ENCODE data around the gene CPT2. TPM values are rescaled to one million over a fixed set of nuclear protein-coding genes. Genes with fewer than 3 reads are reported as not detected.

Gene CPT2
- total and polyA plus RNA-seq, 2 of the 13 experiments (the other 11 are each of a cell fraction or from before 2014, with no cell fraction given): 12.6 to 14.6 TPM

DNA sequence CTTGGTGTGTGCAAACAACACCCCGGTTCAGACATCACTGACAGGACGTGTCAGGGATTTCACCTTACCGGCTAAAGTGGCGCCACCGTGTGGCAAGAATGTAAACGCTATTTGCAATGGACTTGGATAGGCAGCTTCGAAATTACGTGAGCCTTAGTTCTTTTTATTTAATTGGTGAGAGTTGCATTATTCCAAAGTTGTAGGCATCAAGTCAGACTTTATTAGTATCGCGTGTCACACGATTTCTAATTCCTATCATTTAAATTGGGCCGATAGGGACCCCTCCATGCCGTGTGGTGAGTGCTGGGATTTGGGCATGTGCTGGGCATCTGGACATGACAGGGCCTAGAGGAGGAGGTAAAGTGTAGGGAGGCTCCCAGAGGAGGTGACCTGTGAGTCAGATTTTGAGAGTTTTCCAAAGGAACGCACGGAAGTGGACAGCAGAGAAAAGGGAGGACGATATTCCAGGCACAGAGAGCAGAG is 14.5 kb upstream of the CPT2 start (continued):
- TF ChIP-seq, protein P1, sequence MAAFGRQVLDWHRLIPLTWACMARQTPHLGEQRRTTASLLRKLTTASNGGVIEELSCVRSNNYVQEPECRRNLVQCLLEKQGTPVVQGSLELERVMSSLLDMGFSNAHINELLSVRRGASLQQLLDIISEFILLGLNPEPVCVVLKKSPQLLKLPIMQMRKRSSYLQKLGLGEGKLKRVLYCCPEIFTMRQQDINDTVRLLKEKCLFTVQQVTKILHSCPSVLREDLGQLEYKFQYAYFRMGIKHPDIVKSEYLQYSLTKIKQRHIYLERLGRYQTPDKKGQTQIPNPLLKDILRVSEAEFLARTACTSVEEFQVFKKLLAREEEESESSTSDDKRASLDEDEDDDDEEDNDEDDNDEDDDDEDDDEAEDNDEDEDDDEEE (CRISPR knock-in tag; IDR thresholded peaks at IDR 0.05): 0 out of 2 replicates have a peak, but pooled peaks have one; percentile 67
- TF ChIP-seq SOX6 (IDR thresholded peaks at IDR 0.05): no peak
- TF ChIP-seq SOX6 (CRISPR knock-in tag; IDR thresholded peaks at IDR 0.05): 0 out of 2 replicates have a peak, but pooled peaks have one; percentile 31
- TF ChIP-seq BCL6 (CRISPR knock-in tag; IDR thresholded peaks at IDR 0.05): peak; percentile 26; the same call in 1 of the 2 replicates
- 0 out of 2 replicates have a peak, but pooled peaks have one; percentile 36 for TF ChIP-seq ZNF138 (CRISPR knock-in tag; IDR thresholded peaks at IDR 0.05; ENCODE audit: low read depth)
- TF ChIP-seq REXO4 (CRISPR knock-in tag; IDR thresholded peaks at IDR 0.05; ENCODE audit: borderline replicate concordance): no peak
- TF ChIP-seq, protein P2, sequence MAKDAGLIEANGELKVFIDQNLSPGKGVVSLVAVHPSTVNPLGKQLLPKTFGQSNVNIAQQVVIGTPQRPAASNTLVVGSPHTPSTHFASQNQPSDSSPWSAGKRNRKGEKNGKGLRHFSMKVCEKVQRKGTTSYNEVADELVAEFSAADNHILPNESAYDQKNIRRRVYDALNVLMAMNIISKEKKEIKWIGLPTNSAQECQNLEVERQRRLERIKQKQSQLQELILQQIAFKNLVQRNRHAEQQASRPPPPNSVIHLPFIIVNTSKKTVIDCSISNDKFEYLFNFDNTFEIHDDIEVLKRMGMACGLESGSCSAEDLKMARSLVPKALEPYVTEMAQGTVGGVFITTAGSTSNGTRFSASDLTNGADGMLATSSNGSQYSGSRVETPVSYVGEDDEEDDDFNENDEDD (CRISPR knock-in tag; IDR thresholded peaks at IDR 0.05; ENCODE audit: borderline replicate concordance): peak; percentile 23; the same call in 1 of the 2 replicates
- TF ChIP-seq, protein P3, sequence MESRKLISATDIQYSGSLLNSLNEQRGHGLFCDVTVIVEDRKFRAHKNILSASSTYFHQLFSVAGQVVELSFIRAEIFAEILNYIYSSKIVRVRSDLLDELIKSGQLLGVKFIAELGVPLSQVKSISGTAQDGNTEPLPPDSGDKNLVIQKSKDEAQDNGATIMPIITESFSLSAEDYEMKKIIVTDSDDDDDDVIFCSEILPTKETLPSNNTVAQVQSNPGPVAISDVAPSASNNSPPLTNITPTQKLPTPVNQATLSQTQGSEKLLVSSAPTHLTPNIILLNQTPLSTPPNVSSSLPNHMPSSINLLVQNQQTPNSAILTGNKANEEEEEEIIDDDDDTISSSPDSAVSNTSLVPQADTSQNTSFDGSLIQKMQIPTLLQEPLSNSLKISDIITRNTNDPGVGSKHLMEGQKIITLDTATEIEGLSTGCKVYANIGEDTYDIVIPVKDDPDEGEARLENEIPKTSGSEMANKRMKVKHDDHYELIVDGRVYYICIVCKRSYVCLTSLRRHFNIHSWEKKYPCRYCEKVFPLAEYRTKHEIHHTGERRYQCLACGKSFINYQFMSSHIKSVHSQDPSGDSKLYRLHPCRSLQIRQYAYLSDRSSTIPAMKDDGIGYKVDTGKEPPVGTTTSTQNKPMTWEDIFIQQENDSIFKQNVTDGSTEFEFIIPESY (CRISPR knock-in tag; IDR thresholded peaks at IDR 0.05): 0 out of 2 replicates have a peak, but pooled peaks have one; percentile 35
- TF ChIP-seq CEBPG (CRISPR knock-in tag; IDR thresholded peaks at IDR 0.05): peak; percentile 70
- 0 out of 2 replicates have a peak, but pooled peaks have one; percentile 23 for TF ChIP-seq CEBPB (IDR thresholded peaks at IDR 0.05; ENCODE audit: borderline replicate concordance, low read depth, low read length)
- peak; percentile 65 for TF ChIP-seq XRCC5 (optimal IDR thresholded peaks at IDR 0.05; ENCODE audit: low read length)
- 0 out of 2 replicates have a peak, but pooled peaks have one; percentile 18 for TF ChIP-seq ZKSCAN1 (IDR thresholded peaks at IDR 0.05; ENCODE audit: low read length)
- TF ChIP-seq, protein P4, sequence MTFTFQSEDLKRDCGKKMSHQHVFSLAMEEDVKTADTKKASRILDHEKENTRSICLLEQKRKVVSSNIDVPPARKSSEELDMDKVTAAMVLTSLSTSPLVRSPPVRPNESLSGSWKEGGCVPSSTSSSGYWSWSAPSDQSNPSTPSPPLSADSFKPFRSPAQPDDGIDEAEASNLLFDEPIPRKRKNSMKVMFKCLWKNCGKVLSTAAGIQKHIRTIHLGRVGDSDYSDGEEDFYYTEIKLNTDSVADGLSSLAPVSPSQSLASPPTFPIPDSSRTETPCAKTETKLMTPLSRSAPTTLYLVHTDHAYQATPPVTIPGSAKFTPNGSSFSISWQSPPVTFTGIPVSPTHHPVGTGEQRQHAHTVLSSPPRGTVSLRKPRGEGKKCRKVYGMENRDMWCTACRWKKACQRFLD (CRISPR knock-in tag; IDR thresholded peaks at IDR 0.05; ENCODE audit: borderline replicate concordance): no peak
- 0 out of 2 replicates have a peak, but pooled peaks have one; percentile 16 for TF ChIP-seq TSC22D2 (CRISPR knock-in tag; IDR thresholded peaks at IDR 0.05; ENCODE audit: borderline replicate concordance)
- no peak for TF ChIP-seq ZNF589 (CRISPR knock-in tag; conservative IDR thresholded peaks at IDR 0.05)
- TF ChIP-seq, protein P5, sequence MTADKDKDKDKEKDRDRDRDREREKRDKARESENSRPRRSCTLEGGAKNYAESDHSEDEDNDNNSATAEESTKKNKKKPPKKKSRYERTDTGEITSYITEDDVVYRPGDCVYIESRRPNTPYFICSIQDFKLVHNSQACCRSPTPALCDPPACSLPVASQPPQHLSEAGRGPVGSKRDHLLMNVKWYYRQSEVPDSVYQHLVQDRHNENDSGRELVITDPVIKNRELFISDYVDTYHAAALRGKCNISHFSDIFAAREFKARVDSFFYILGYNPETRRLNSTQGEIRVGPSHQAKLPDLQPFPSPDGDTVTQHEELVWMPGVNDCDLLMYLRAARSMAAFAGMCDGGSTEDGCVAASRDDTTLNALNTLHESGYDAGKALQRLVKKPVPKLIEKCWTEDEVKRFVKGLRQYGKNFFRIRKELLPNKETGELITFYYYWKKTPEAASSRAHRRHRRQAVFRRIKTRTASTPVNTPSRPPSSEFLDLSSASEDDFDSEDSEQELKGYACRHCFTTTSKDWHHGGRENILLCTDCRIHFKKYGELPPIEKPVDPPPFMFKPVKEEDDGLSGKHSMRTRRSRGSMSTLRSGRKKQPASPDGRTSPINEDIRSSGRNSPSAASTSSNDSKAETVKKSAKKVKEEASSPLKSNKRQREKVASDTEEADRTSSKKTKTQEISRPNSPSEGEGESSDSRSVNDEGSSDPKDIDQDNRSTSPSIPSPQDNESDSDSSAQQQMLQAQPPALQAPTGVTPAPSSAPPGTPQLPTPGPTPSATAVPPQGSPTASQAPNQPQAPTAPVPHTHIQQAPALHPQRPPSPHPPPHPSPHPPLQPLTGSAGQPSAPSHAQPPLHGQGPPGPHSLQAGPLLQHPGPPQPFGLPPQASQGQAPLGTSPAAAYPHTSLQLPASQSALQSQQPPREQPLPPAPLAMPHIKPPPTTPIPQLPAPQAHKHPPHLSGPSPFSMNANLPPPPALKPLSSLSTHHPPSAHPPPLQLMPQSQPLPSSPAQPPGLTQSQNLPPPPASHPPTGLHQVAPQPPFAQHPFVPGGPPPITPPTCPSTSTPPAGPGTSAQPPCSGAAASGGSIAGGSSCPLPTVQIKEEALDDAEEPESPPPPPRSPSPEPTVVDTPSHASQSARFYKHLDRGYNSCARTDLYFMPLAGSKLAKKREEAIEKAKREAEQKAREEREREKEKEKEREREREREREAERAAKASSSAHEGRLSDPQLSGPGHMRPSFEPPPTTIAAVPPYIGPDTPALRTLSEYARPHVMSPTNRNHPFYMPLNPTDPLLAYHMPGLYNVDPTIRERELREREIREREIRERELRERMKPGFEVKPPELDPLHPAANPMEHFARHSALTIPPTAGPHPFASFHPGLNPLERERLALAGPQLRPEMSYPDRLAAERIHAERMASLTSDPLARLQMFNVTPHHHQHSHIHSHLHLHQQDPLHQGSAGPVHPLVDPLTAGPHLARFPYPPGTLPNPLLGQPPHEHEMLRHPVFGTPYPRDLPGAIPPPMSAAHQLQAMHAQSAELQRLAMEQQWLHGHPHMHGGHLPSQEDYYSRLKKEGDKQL (CRISPR knock-in tag; IDR thresholded peaks at IDR 0.05; ENCODE audit: low read depth): no peak
- TF ChIP-seq, protein P6, sequence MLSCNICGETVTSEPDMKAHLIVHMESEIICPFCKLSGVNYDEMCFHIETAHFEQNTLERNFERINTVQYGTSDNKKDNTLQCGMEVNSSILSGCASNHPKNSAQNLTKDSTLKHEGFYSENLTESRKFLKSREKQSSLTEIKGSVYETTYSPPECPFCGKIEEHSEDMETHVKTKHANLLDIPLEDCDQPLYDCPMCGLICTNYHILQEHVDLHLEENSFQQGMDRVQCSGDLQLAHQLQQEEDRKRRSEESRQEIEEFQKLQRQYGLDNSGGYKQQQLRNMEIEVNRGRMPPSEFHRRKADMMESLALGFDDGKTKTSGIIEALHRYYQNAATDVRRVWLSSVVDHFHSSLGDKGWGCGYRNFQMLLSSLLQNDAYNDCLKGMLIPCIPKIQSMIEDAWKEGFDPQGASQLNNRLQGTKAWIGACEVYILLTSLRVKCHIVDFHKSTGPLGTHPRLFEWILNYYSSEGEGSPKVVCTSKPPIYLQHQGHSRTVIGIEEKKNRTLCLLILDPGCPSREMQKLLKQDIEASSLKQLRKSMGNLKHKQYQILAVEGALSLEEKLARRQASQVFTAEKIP (CRISPR knock-in tag; IDR thresholded peaks at IDR 0.05; ENCODE audit: borderline replicate concordance): no peak
